H1 (cell line): ENCODE results near the gene BORA. TPM values are rescaled to one million over a fixed set of nuclear protein-coding genes. Genes with fewer than 3 reads are reported as not detected.

ENCODE experiments used
- ATF3 ChIP-seq: IDR thresholded peaks from 2 replicates; pipeline ENCODE4 v1.6.1; 2011; ENCODE audit warnings: low read depth, mild to moderate bottlenecking, low read length; ENCODE audit not compliant: insufficient read depth
- CTBP2 ChIP-seq: IDR thresholded peaks from 2 replicates; pipeline ENCODE4 v1.7.0; 2011; ENCODE audit warnings: borderline replicate concordance, mild to moderate bottlenecking, moderate library complexity, mixed read lengths, low read length; ENCODE audit not compliant: insufficient read depth, insufficient read length
- CTCF ChIP-seq, 3 experiments: IDR thresholded peaks; 1 replicate in 2 of 3; 2 replicates in 1 of 3; pipeline versions ENCODE4 v1.5.1 to v1.6.1; 2011; ENCODE audit warnings: low read length in 3 of 3, mild to moderate bottlenecking in 3 of 3, inconsistent platforms in 2 of 3, low read depth in 1 of 3, moderate library complexity in 1 of 3; ENCODE audit not compliant: insufficient read depth in 1 of 3; ENCODE audit errors: control extremely low read depth in 1 of 3
- EZH2 ChIP-seq: fragments of 200-600 bp; sonication (generic); IDR thresholded peaks from 2 replicates; pipeline ENCODE4 v1.7.1; 2012; ENCODE audit warnings: low read depth, mild to moderate bottlenecking, moderate library complexity, low read length, inconsistent platforms; ENCODE audit not compliant: severe bottlenecking
- JUN ChIP-seq: IDR thresholded peaks from 2 replicates; pipeline ENCODE4 v1.6.1; 2011; ENCODE audit warnings: low read depth, mild to moderate bottlenecking, improper control_type of control experiment, low read length
- KDM1A ChIP-seq: fragments of 200-600, 300-600 bp; sonication (generic); IDR thresholded peaks from 2 replicates; pipeline ENCODE4 v1.7.1; 2016; ENCODE audit warnings: mild to moderate bottlenecking, low read length, borderline replicate concordance
- KDM5A ChIP-seq: fragments of 200-600 bp; IDR thresholded peaks from 2 replicates; pipeline ENCODE4 v1.7.1; 2012; ENCODE audit warnings: mild to moderate bottlenecking, low read length, inconsistent platforms, mixed read lengths
- MAFK ChIP-seq: IDR thresholded peaks from 2 replicates; pipeline ENCODE4 v1.6.1; 2012; ENCODE audit warnings: low read depth, mild to moderate bottlenecking, improper control_type of control experiment, low read length
- MAX ChIP-seq: IDR thresholded peaks from 2 replicates; pipeline ENCODE4 v1.6.1; 2012; ENCODE audit warnings: inconsistent platforms
- POLR2AphosphoS5 ChIP-seq: IDR thresholded peaks from 2 replicates; pipeline ENCODE4 v1.6.1; 2011; ENCODE audit warnings: low read depth, low read length
- RFX5 ChIP-seq: IDR thresholded peaks from 2 replicates; pipeline ENCODE4 v1.6.1; 2011; ENCODE audit warnings: low read depth, low read length, improper control_type of control experiment, borderline replicate concordance
- RNF2 ChIP-seq: fragments of 200-900, 300-1000 bp; sonication (generic); IDR thresholded peaks from 2 replicates; pipeline ENCODE4 v1.7.1; 2016; ENCODE audit warnings: borderline replicate concordance, low read depth, mild to moderate bottlenecking, antibody characterized with exemption, low read length; ENCODE audit not compliant: poor library complexity, severe bottlenecking; ENCODE audit errors: missing control alignments
- SAP30 ChIP-seq: fragments of 300-600 bp; sonication (generic); IDR thresholded peaks from 2 replicates; pipeline ENCODE4 v1.7.1; 2012; ENCODE audit warnings: low read length, moderate library complexity, mild to moderate bottlenecking, inconsistent platforms; ENCODE audit not compliant: insufficient read depth, insufficient replicate concordance
- SP1 ChIP-seq: IDR thresholded peaks from 2 replicates; pipeline ENCODE4 v1.6.1; 2011; ENCODE audit warnings: low read depth, low read length
- SUZ12 ChIP-seq: fragments of 200-600 bp; sonication (generic); IDR thresholded peaks from 2 replicates; pipeline ENCODE4 v1.6.1; 2012; ENCODE audit warnings: mild to moderate bottlenecking, inconsistent platforms, low read length, moderate library complexity, mixed read lengths
- TAF1 ChIP-seq: IDR thresholded peaks from 2 replicates; pipeline ENCODE4 v1.6.1; 2011; ENCODE audit warnings: mild to moderate bottlenecking, low read depth, low read length
- TAF7 ChIP-seq: optimal IDR thresholded peaks from 2 replicates; pipeline ENCODE3; 2011; ENCODE audit warnings: low read depth, mild to moderate bottlenecking, inconsistent platforms, low read length, moderate library complexity, borderline replicate concordance
- TBP ChIP-seq: IDR thresholded peaks from 2 replicates; pipeline ENCODE4 v1.6.1; 2011; ENCODE audit warnings: low read depth, low read length, improper control_type of control experiment
- polyA plus RNA-seq, 7 experiments: library from polyadenylated mRNA; depleted of rRNA in 3 of 7; stranded (reverse) in 5 of 7; unstranded in 2 of 7; fragments of >200 nt in 5 of 7; fragments of 200-250 nt in 2 of 7; gene quantifications; 1 replicate in 5 of 7; 2 replicates in 1 of 7; 4 replicates in 1 of 7; pipeline versions ENCODE4 v1.2.1 to v1.2.3, GENCODE V29; 2011 to 2013; ENCODE audit warnings: missing spikeins in 2 of 7, mixed read lengths in 2 of 7
- total RNA-seq: library from RNA; stranded (reverse); fragmentation: NEBNext Ultra II Directional; extraction: Animal tissue kit (Norgen Biotek cat#: 25700); gene quantifications from 2 replicates; pipeline ENCODE4 v1.2.1, GENCODE V29; 2021

BORA gene
- total and polyA plus RNA-seq, 2 of the 8 experiments (the other 6 are each of a cell fraction or from before 2014, with no cell fraction given) = 4.9 to 12.9 TPM

GRCh38 chr13:72781451-72782439, 54.0 kb downstream of the BORA start, which contains the start of the genes DIS3 and PIBF1 (continued):
- TF ChIP-seq KDM1A = no peak
- TF ChIP-seq JUN = no peak
- peak; percentile 84 for TF ChIP-seq MAX
- TF ChIP-seq KDM5A = 0 out of 2 replicates have a peak, but pooled peaks have one; percentile 44
- peak in 2 of 3 experiments; percentile 0 to 17; a peak in 2 of 4 replicates for TF ChIP-seq CTCF (IDR thresholded peaks at IDR 0.05; ENCODE audit: control extremely low read depth in 1 of 3, insufficient read depth in 1 of 3, low read depth in 1 of 3, low read length in 3 of 3)
- TF ChIP-seq SAP30 = peak; percentile 85
- TF ChIP-seq TAF1 = peak; percentile 82
- TF ChIP-seq CTBP2 = no peak
- no peak; the same call in 1 of the 2 replicates for TF ChIP-seq RFX5
- TF ChIP-seq TBP = peak; percentile 88
- peak; percentile 76 for TF ChIP-seq TAF7
- TF ChIP-seq RNF2 = no peak
- no peak for TF ChIP-seq SUZ12
- no peak for TF ChIP-seq EZH2
- TF ChIP-seq MAFK = no peak
- peak; percentile 38; the same call in 1 of the 2 replicates for TF ChIP-seq POLR2AphosphoS5
- TF ChIP-seq SP1 = 0 out of 2 replicates have a peak, but pooled peaks have one; percentile 16
- no peak for TF ChIP-seq ATF3
